K562 (cell line): ENCODE measurements around the gene MIB2. TPM values are rescaled to one million over a fixed set of nuclear protein-coding genes. Genes with fewer than 3 reads are reported as not detected.

Source experiments
- CBX1 ChIP-seq: sonication (generic); IDR thresholded peaks from 2 replicates; pipeline ENCODE4 v1.6.1; 2016; ENCODE audit warnings: antibody characterized with exemption, low read depth, mild to moderate bottlenecking
- DMBX1 ChIP-seq: fragments of 250-450 bp; sonication (Bioruptor Pico); IDR thresholded peaks from 2 replicates; pipeline ENCODE4 v1.8.0; 2022; ENCODE audit warnings: inconsistent platforms, mild to moderate bottlenecking, moderate library complexity, borderline replicate concordance
- EP300 ChIP-seq: IDR thresholded peaks from 2 replicates; pipeline ENCODE4 v1.6.1; 2012; ENCODE audit warnings: low read length, improper control_type of control experiment
- HEY1 ChIP-seq: fragments of 250-450 bp; sonication (Bioruptor Pico); IDR thresholded peaks from 2 replicates; pipeline ENCODE4 v1.5.0; 2020; ENCODE audit warnings: mild to moderate bottlenecking, moderate library complexity, borderline replicate concordance
- ILK ChIP-seq: fragments of 450-650 bp; IDR thresholded peaks from 2 replicates; pipeline ENCODE4 v1.6.1; 2016; ENCODE audit warnings: missing genetic modification characterization, low read depth, mild to moderate bottlenecking, missing compliant biosample characterization, moderate library complexity, borderline replicate concordance
- MEF2A ChIP-seq: IDR thresholded peaks from 2 replicates; pipeline ENCODE4 v1.6.1; 2011; ENCODE audit warnings: low read depth, mild to moderate bottlenecking, low read length, moderate library complexity; ENCODE audit not compliant: control insufficient read depth
- POLR3A ChIP-seq: IDR thresholded peaks from 2 replicates; pipeline ENCODE4 v1.6.1; 2011; ENCODE audit warnings: borderline replicate concordance, mild to moderate bottlenecking, moderate library complexity; ENCODE audit not compliant: insufficient read length, insufficient read depth; ENCODE audit errors: extremely low read depth
- RBM39 ChIP-seq: fragments of 200-400 bp; formaldehyde crosslinking; optimal IDR thresholded peaks from 2 replicates; pipeline ENCODE3; 2018; ENCODE audit warnings: low read depth, low read length
- SIN3A ChIP-seq, 2 experiments: fragments of 150-350 bp in 1 of 2; IDR thresholded peaks; 2 replicates each; pipeline ENCODE4 v1.6.1; 2011 to 2016; ENCODE audit warnings: borderline replicate concordance in 2 of 2, low read depth in 2 of 2, low read length in 2 of 2, mild to moderate bottlenecking in 2 of 2, moderate library complexity in 2 of 2; ENCODE audit not compliant: control insufficient read depth in 1 of 2
- SIX5 ChIP-seq, 2 experiments: IDR thresholded peaks; 2 replicates each; pipeline ENCODE4 v1.6.1; 2011; ENCODE audit warnings: low read length in 2 of 2, borderline replicate concordance in 1 of 2, low read depth in 1 of 2, mild to moderate bottlenecking in 1 of 2, moderate library complexity in 1 of 2; ENCODE audit not compliant: insufficient read depth in 1 of 2
- SMARCB1 ChIP-seq: IDR thresholded peaks from 2 replicates; pipeline ENCODE4 v1.6.1; 2011; ENCODE audit warnings: improper control_type of control experiment, low read depth; ENCODE audit not compliant: insufficient read length
- ZEB2 ChIP-seq: fragments of 450-650 bp; IDR thresholded peaks from 2 replicates; pipeline ENCODE4 v1.6.1; 2016
- ZNF140 ChIP-seq: fragments of 250-450 bp; sonication (Bioruptor Pico); IDR thresholded peaks from 2 replicates; pipeline ENCODE4 v1.8.0; 2021; ENCODE audit warnings: moderate library complexity, mild to moderate bottlenecking, inconsistent platforms
- ZNF644 ChIP-seq: fragments of 200-800 bp; sonication (Bioruptor generic); IDR thresholded peaks from 2 replicates; pipeline ENCODE4 v1.6.1; 2016; ENCODE audit warnings: low read depth, missing genetic modification characterization, missing compliant biosample characterization
- ZNF695 ChIP-seq: fragments of 450-650 bp; formaldehyde crosslinking; IDR thresholded peaks from 2 replicates; pipeline ENCODE4 v1.4.0; 2020; ENCODE audit warnings: mild to moderate bottlenecking, moderate library complexity
- polyA plus RNA-seq, 8 experiments: library from polyadenylated mRNA; depleted of rRNA in 4 of 8; stranded (reverse) in 5 of 8; unstranded in 3 of 8; fragments of >200 nt; fragmentation: Nextera tagmentation in 2 of 8; fragmentation: Illumina TruSeq in 1 of 8; extraction: Ambion mirVana in 2 of 8; extraction: Trizol in 1 of 8; gene quantifications; 2 replicates each; pipeline versions ENCODE4 v1.2.1 to v1.2.3, GENCODE V29; 2011 to 2014; ENCODE audit warnings: inconsistent platforms in 1 of 8, missing spikeins in 1 of 8
- total RNA-seq, 7 experiments: library from RNA; depleted of rRNA in 6 of 7; stranded (reverse); fragments of >200 nt in 6 of 7; fragmentation: Illumina TruSeq in 2 of 7; extraction: Trizol in 2 of 7; gene quantifications; 2 replicates each; pipeline versions ENCODE4 v1.2.1 to v1.2.3, GENCODE V29; 2011 to 2021; ENCODE audit warnings: low replicate concordance in 1 of 7
- TF ChIP-seq, protein P1 (sequence below): fragments of 250-450 bp; sonication (Bioruptor Pico); IDR thresholded peaks from 2 replicates; pipeline ENCODE4 v1.5.0; 2020; ENCODE audit warnings: mild to moderate bottlenecking, borderline replicate concordance
- TF ChIP-seq, protein P2 (sequence below): fragments of 450-650 bp; formaldehyde crosslinking; IDR thresholded peaks from 2 replicates; pipeline ENCODE4 v1.4.0; 2020; ENCODE audit warnings: mild to moderate bottlenecking, moderate library complexity
- TF ChIP-seq, protein P3 (sequence below), 2 experiments: fragments of 450-650 bp; IDR thresholded peaks; 2 replicates each; pipeline ENCODE4 v1.6.1; 2018; ENCODE audit warnings: mild to moderate bottlenecking in 2 of 2, low read depth in 1 of 2; ENCODE audit not compliant: partially characterized antibody in 2 of 2

MIB2 gene
- total and polyA plus RNA-seq, 9 of the 15 experiments (the other 6 are each of a cell fraction or from before 2014, with no cell fraction given) = 0.04 to 17.0 (median 4.9) TPM; not detected in 1

DNA sequence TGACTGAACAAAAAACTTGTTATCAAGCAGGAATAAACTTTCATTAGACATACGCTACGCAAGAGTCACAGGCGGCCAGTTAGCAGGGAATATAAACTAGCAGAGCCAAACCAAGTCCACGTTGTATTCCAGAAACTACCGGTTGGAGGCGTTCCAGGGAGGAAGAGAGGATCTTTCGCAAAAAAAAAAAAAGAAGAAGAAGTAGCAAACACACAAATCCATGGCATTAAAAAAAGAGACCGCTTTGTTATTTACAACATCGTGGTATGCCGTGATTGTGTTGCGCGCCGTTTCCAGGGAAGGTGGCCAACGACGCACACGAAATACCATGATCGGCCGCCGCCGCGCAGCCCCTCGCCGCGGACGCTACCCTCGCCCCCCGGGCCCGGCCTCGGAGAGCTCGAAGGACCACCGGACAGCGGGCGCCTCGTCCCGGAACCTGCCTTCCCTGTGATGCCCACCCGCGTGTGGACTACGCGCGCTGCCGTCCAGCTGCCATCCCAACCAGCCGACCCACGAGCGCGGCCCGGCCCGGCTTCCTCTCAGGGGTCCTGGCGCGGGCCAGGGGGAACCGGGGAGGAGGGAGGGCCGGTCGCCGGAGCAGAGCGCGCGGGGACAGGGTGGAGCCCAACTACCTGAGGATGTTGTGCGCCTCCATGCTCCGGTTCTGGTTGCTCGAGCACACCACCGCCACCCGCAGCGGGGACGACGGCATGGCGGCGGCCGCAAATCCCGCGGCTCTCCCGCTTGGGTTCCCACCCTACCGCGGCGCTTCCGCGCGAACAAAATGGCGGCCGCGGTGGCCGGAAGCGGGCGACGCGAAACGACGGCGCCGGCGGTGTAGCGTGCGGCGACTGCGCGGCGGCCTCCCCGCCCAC lies 41.2 kb upstream of the MIB2 start (continued):
- TF ChIP-seq, protein P1, sequence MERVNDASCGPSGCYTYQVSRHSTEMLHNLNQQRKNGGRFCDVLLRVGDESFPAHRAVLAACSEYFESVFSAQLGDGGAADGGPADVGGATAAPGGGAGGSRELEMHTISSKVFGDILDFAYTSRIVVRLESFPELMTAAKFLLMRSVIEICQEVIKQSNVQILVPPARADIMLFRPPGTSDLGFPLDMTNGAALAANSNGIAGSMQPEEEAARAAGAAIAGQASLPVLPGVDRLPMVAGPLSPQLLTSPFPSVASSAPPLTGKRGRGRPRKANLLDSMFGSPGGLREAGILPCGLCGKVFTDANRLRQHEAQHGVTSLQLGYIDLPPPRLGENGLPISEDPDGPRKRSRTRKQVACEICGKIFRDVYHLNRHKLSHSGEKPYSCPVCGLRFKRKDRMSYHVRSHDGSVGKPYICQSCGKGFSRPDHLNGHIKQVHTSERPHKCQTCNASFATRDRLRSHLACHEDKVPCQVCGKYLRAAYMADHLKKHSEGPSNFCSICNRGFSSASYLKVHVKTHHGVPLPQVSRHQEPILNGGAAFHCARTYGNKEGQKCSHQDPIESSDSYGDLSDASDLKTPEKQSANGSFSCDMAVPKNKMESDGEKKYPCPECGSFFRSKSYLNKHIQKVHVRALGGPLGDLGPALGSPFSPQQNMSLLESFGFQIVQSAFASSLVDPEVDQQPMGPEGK (CRISPR knock-in tag) = no peak
- no peak for TF ChIP-seq POLR3A
- no peak for TF ChIP-seq HEY1 (CRISPR knock-in tag)
- TF ChIP-seq MEF2A = no peak
- no peak for TF ChIP-seq SMARCB1
- no peak for TF ChIP-seq ILK (tag)
- no peak for TF ChIP-seq RBM39
- TF ChIP-seq ZNF644 = 0 out of 2 replicates have a peak, but pooled peaks have one; percentile 79
- TF ChIP-seq, protein P2, sequence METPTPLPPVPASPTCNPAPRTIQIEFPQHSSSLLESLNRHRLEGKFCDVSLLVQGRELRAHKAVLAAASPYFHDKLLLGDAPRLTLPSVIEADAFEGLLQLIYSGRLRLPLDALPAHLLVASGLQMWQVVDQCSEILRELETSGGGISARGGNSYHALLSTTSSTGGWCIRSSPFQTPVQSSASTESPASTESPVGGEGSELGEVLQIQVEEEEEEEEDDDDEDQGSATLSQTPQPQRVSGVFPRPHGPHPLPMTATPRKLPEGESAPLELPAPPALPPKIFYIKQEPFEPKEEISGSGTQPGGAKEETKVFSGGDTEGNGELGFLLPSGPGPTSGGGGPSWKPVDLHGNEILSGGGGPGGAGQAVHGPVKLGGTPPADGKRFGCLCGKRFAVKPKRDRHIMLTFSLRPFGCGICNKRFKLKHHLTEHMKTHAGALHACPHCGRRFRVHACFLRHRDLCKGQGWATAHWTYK (CRISPR knock-in tag) = peak; percentile 22; the same call in 1 of the 2 replicates
- TF ChIP-seq ZEB2 = no peak
- no peak; the same call in 1 of the 2 replicates for TF ChIP-seq DMBX1
- TF ChIP-seq, protein P3, sequence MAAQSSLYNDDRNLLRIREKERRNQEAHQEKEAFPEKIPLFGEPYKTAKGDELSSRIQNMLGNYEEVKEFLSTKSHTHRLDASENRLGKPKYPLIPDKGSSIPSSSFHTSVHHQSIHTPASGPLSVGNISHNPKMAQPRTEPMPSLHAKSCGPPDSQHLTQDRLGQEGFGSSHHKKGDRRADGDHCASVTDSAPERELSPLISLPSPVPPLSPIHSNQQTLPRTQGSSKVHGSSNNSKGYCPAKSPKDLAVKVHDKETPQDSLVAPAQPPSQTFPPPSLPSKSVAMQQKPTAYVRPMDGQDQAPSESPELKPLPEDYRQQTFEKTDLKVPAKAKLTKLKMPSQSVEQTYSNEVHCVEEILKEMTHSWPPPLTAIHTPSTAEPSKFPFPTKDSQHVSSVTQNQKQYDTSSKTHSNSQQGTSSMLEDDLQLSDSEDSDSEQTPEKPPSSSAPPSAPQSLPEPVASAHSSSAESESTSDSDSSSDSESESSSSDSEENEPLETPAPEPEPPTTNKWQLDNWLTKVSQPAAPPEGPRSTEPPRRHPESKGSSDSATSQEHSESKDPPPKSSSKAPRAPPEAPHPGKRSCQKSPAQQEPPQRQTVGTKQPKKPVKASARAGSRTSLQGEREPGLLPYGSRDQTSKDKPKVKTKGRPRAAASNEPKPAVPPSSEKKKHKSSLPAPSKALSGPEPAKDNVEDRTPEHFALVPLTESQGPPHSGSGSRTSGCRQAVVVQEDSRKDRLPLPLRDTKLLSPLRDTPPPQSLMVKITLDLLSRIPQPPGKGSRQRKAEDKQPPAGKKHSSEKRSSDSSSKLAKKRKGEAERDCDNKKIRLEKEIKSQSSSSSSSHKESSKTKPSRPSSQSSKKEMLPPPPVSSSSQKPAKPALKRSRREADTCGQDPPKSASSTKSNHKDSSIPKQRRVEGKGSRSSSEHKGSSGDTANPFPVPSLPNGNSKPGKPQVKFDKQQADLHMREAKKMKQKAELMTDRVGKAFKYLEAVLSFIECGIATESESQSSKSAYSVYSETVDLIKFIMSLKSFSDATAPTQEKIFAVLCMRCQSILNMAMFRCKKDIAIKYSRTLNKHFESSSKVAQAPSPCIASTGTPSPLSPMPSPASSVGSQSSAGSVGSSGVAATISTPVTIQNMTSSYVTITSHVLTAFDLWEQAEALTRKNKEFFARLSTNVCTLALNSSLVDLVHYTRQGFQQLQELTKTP (IDR thresholded peaks at IDR 0.05; ENCODE audit: low read depth in 1 of 2, partially characterized antibody in 2 of 2) = peak in 1 of 2 experiments; percentile 27
- TF ChIP-seq SIN3A (IDR thresholded peaks at IDR 0.05; ENCODE audit: borderline replicate concordance in 2 of 2, control insufficient read depth in 1 of 2, low read depth in 2 of 2, low read length in 2 of 2) = peak in 1 of 2 experiments; percentile 85; a peak in 3 of 4 replicates
- TF ChIP-seq SIX5 (IDR thresholded peaks at IDR 0.05; ENCODE audit: borderline replicate concordance in 1 of 2, insufficient read depth in 1 of 2, low read depth in 1 of 2, low read length in 2 of 2) = no peak
- peak; percentile 64 for TF ChIP-seq CBX1
- TF ChIP-seq EP300 = no peak
- TF ChIP-seq ZNF695 (CRISPR knock-in tag) = no peak
- no peak for TF ChIP-seq ZNF140 (CRISPR knock-in tag)
